Brain microvascular endothelial cell (primary cell): ENCODE results near the gene CNTF.

Source experiments
- DNase-seq: peaks from one replicate; pipeline ENCODE4 v3.0.0-alpha.2; 2020
- H3K27ac ChIP-seq: fragments of 250-450 bp; sonication (Bioruptor Pico); 2 replicates; pipeline ENCODE4 v1.5.1; 2020; ENCODE audit warnings: mild to moderate bottlenecking, moderate library complexity
- H3K27me3 ChIP-seq: fragments of 250-450 bp; sonication (Bioruptor Pico); replicated peaks from 2 replicates; pipeline ENCODE4 v1.5.1; 2020; ENCODE audit warnings: mild to moderate bottlenecking
- H3K36me3 ChIP-seq: fragments of 250-450 bp; sonication (Bioruptor Pico); replicated peaks from 2 replicates; pipeline ENCODE4 v1.5.1; 2020; ENCODE audit warnings: mild to moderate bottlenecking
- H3K4me3 ChIP-seq: 2 replicates; pipeline ENCODE4 v1.5.1; 2011; ENCODE audit warnings: low read depth, mild to moderate bottlenecking, control low read depth, low read length, moderate library complexity
- in situ Hi-C: cut with HindIII; loops from 2 replicates; pipeline ENCODE4 v1.10.0; 2017; ENCODE audit warnings: low sequenced_read_pairs, low pct_ligation_motif_present
- TF ChIP-seq, protein P1 (sequence below): IDR thresholded peaks from 2 replicates; pipeline ENCODE4 v1.5.1; 2011; ENCODE audit warnings: low read depth, mild to moderate bottlenecking, moderate library complexity, low read length, control low read depth, inconsistent platforms; ENCODE audit errors: missing control alignments

Gene CNTF

DNA sequence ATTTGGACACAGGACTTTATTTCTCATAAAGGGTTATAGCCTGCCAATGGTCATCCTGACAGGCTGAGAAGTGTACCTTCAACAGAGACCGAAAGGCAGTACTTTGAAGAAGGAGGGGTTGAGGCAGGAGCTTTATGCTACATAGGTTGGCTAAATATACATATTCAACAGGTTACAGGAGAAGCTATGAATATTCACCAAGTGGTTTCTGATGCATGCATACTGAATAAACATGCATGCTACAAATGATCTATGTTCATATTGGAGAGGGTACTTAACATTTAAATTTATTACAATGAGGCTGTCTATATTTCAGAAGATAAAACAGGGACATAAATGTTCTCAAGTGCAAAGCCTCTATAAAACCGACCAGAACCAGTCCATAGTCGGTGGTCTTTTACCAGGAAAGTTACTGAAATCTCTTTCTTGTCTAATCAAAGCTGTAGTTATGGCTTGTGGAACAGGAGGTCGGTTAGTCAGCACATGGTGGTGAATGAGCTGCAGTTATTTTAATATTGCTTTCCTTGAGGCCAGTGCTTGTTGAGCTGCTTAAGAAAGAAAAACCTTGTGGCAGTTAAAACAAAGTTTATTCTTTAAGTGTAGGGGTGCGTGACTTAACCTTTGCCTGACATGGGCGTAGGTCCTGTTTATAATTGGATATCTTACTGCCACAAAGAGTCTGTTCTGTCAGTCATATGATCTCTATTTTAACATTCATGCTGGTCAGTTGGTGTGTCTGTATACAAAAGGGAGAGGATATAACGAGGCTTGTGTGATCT lies 19.5 kb downstream of the CNTF start:
- no peak overlapping the region for H3K4me3 ChIP-seq
- no peak overlapping the region for H3K27ac ChIP-seq
- TF ChIP-seq, protein P1, sequence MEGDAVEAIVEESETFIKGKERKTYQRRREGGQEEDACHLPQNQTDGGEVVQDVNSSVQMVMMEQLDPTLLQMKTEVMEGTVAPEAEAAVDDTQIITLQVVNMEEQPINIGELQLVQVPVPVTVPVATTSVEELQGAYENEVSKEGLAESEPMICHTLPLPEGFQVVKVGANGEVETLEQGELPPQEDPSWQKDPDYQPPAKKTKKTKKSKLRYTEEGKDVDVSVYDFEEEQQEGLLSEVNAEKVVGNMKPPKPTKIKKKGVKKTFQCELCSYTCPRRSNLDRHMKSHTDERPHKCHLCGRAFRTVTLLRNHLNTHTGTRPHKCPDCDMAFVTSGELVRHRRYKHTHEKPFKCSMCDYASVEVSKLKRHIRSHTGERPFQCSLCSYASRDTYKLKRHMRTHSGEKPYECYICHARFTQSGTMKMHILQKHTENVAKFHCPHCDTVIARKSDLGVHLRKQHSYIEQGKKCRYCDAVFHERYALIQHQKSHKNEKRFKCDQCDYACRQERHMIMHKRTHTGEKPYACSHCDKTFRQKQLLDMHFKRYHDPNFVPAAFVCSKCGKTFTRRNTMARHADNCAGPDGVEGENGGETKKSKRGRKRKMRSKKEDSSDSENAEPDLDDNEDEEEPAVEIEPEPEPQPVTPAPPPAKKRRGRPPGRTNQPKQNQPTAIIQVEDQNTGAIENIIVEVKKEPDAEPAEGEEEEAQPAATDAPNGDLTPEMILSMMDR = no peak
- DNase-seq = no peak
- in situ Hi-C loops = no loop called here
- H3K27me3 ChIP-seq = no peaks in the 10 kb centered on the region
- no peaks in the 10 kb centered on the region for H3K36me3 ChIP-seq

DNA sequence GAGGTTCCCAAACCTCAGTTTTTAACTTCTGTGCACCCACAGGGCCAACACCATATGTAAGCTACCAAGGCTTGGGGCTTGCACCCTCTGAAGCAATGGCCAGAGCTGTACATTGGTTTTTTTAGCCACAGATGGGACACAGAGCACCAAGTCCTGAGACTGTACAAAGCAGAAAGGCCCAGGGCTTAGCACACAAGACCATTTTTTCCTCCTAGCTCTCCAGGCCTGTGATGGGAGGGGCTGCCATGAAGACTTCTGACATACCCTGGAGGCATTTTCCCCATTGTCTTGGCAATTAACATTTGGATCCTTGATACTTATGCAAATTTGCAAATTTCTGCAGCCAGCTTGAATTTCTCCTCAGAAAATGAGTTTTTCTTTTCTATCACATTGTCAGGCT lies 23.4 kb downstream of the CNTF start:
- H3K4me3 ChIP-seq = no peak overlapping the region
- no peaks in the 10 kb centered on the region for H3K36me3 ChIP-seq
- DNase-seq = no peak
- no peaks in the 10 kb centered on the region for H3K27me3 ChIP-seq
- no peak overlapping the region for H3K27ac ChIP-seq
- TF ChIP-seq, protein P1 = no peak
- in situ Hi-C loops = no loop called here

DNA sequence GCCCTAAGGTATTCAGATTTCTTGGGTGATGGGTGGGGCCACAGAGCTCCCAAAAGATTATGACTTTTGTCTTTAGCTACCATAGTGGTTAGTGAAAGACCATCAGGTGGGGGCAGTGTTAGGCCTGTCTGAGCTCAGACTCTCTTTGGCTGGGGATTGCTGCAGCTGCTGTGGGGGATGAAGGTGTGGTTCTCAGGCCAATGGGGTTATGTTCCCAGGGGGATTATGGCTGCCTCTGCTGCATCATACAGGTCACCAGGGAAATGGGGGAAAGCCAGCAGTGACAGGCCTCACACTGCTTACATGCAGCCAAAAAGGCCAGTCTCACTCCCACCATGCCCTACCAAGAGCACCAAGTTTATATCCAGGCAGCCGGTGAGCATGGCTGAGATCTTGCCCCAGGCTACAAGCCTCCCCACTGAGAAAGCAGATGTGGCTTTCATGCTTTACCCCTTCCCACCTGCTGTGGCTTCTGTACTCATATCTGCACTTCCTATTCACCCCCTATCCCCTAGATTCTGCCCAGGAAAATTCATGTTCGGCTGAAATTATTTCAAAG lies 24.8 kb downstream of the CNTF start:
- H3K4me3 ChIP-seq = no peak overlapping the region
- no peak overlapping the region for H3K27ac ChIP-seq
- no peaks in the 10 kb centered on the region for H3K36me3 ChIP-seq
- DNase-seq = no peak
- in situ Hi-C loops = no loop called here
- TF ChIP-seq, protein P1 = no peak
- H3K27me3 ChIP-seq = no peaks in the 10 kb centered on the region

DNA sequence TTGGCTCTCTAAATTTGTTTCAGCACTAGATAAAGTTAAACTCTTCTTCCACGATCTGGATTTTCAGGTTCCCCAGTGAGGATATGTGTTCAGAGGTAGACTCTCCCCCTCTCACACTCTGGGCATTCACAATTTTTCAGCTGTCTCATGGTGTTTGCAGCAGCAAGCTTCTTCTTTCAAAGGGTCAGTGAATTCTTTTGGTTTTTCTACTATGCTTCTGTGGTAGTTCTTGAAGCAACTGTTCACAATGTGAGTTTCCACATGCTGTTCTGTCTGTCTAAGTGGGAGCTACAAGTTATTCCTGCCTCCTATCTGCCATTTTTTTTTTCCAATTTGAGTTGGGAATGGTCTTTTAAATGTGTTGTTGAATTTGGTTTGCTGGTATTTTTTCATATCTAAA lies 25.4 kb downstream of the CNTF start:
- Histone ChIP-seq H3K27ac (no peak overlapping the region), H3K36me3 (no peaks in the 10 kb centered on the region), H3K27me3 (no peaks in the 10 kb centered on the region), H3K4me3 (no peak overlapping the region)
- no peak for DNase-seq
- TF ChIP-seq, protein P1 = no peak
- in situ Hi-C loops = no loop called here

DNA sequence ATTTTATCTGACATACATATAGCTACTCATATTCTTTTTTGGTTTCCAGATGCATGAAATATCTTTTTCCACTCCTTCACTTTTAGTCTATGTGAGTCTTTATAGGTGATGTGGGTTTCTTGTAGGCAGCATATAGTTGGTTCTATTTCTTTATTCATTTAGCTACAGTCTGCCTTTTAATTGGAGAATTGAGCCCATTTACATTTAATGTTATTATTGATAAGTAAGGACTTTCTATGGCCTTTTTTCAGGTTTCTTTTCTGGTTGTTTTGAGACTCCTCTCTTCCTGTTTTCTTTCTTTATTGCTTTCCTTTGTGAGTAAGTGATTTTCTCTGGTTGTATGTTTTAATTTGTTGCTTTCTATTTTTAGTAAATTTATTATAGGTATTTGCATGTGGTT lies 27.2 kb downstream of the CNTF start:
- Histone ChIP-seq H3K27me3 (no peaks in the 10 kb centered on the region), H3K36me3 (no peaks in the 10 kb centered on the region), H3K27ac (no peak overlapping the region), H3K4me3 (no peak overlapping the region)
- in situ Hi-C loops = no loop called here
- DNase-seq = no peak
- TF ChIP-seq, protein P1 = no peak
